ENCODE data around the gene BSPRY.

- no peak for TF ChIP-seq EZH2 (IDR thresholded peaks at IDR 0.05; ENCODE audit: low read length, missing control alignments)
- TF ChIP-seq CTCF (conservative IDR thresholded peaks at IDR 0.05 in 1 of 2, IDR thresholded peaks at IDR 0.05 in 1 of 2; ENCODE audit: low read depth in 1 of 2, low read length in 2 of 2), result no peak
Observed at GRCh38 chr9:113388833-113389232, 39.5 kb downstream of the BSPRY start.
